ENCODE measurements around the gene ITM2C.

ITM2C gene

GRCh38 chr2:230852113-230852512, 12.6 kb upstream of the ITM2C start:
- DNase-seq (ENCODE audit: low read depth) = no peak

DNA sequence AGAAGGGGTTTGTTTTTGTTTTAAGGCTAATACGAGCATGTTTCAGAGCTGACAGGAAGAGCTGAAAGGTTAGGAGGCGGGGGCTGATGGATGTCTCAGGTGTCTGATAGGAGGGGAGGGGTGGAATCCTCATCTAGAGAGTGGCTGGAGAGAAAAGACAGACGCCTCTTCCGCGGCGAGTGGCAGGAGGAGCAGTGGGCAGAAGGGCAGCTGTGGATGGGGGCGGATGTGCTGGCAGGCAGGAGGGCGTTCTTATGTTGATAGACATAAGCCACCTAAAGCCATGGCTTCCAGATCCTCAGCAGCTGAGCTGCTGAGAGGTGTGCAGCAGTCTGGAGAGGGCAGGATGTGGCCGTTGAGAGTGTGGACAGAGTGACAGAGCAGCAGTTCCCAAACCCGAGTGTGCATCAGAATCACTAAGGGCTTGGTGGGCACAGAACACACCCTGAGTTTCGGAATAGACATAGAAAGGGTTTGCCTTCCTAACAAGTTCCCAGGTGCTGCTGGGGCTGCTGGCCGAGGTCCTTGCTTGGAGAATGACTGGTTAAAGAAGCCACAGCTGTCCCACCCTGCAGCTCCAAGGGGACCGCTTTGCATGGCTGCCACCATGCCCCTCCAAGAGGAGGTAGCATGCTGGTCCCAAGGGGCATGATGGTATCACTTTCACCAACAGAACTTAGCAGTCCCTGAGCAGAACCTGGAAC, 3.0 kb upstream of the ITM2C start:
- no peak for DNase-seq (ENCODE audit: low read depth)

- DNase-seq (ENCODE audit: low read depth) = no peak
Observed at GRCh38 chr2:230862292-230862691, 2.5 kb upstream of the ITM2C start.

DNA sequence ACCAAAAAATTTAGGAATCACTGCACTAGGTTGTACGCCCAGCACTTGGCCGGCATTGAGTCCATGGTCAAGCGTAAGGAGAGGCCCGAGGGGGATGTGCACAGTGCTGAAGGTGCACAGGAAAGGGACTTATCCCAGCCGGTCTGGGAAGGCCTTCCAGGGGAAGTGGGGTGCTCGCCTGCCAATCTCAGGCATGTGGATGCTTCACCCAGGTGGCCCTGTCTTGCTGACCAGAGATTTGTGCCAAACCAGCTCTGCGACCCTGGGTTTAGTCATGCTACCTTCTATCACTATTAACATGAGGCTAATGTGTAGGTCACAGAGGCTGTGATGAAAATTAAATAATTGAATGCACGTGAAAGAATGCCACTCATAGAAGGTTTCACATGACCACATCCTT, 1.7 kb upstream of the ITM2C start:
- DNase-seq (ENCODE audit: low read depth) = no peak

GRCh38 chr2:230863442-230864121, 1.2 kb upstream of the ITM2C start:
- DNase-seq (ENCODE audit: low read depth) = no peak

DNA sequence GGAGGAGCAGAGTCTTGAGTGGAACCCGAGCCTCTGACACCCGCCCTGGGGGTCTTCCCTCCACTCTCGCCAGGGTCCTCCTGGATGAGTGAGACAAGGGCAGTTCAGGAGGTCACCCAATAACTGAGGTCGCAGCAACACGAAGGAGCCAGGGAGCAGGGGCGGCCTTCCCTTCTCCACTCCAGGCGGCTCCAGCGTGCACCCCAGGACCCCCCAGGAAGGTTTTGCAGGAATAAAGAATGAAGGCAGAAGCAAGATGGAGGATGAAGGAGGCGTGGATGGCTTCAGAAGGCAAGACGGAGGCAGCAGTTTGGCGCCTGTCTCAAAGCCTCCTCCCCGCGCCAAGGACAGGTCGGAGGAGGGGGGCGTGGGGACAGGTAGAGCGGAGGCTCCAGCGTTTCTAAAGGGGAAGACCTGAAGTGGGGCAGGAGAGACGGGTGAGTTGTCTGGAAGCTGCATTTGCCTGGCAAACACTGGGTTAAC, 579 bp upstream of the ITM2C start:
- no peak for DNase-seq (ENCODE audit: low read depth)

GRCh38 chr2:230865307-230865765, 594 bp downstream of the ITM2C start:
- no peak for DNase-seq (ENCODE audit: low read depth)

DNA sequence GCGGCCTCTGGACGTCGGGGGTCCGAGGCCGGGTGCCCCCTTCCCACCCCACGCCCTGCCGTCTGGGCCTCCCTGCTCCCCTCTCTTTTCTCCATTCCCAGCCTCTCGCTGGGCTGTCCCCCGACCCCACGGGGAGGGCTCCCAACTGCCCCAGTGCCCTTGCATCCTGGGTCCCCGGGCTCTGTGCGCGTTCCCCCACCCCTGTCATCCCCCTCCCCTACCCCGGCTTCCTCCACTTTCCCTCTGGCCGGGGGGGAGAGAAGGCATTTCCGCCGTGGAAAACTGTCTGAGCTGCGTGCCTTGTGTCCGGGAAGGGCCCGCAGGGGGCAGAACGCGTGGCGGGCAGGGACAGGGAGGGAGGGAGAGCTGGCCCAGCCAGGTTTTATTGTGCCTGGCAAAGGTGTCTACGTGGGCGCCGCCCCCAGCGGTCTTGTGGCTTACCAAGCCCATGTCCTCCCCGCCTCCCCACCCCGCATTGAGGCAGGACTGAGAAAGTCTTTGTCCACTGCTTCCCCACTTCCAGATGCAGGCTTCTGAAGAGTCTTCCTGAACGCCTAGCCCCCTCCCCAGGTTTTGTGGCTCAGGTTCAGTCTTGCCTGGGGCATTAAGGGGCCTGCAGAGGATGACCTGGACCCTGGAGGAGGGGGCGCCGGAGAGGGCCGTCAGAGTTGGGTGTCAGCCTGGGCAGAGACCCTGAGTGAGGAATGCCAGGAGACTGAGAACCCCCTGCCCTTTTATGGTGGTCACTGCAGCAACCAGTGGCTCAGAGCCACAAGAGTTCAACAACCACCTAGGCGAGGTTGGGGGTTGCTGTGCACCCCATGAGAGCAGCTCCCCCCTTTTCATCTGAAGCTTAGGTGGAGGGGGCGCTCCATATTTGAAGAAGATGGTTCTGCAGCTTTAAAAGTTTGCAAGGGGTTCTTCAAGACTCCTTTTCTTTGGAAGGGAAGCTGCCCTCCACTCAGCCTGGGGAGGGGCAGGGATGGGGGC, 1.3 kb downstream of the ITM2C start:
- no peak for DNase-seq (ENCODE audit: low read depth)

DNA sequence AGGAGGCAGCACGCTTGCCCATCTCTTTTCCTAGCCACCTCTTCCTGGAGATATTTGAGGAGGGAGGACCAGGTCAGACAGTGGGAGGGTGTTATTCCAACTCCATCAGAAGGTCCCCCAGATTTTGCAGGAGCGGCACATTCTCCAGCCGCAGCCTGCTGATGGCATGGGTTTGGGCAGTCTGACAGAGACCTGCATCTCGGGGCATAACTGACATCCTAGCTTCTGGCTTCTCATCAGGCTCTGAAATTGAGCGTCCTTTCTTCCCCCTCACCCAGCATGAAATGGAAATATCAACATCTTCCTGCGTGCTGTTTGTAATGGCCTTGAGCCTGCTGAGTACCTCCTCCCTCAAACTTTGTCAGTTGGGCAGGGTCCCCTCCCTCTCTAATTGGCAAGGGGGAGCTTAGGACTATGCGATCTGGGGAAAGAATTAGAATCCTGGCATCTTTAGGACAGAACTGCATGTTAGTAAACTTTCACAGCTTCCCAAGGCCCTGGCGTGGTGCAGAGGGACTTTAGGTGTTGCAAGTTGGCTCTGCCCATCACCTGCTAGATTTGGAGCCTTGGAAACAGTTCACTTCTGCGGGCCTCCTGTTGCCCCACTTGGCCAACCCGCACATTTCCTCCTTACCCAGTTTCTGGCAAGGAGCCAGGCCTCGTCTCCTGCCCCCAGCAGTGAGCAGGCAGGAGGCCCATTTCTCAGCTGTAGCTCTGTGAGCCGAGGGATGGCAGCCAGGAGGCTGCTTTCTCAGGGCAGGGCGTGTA, 2.2 kb downstream of the ITM2C start:
- peak; percentile 54 for DNase-seq (ENCODE audit: low read depth)

GRCh38 chr2:230868161-230868946, 3.6 kb downstream of the ITM2C start:
- no peak for DNase-seq (ENCODE audit: low read depth)

- no peak for DNase-seq (ENCODE audit: low read depth)
Observed at GRCh38 chr2:230868947-230869913, 4.5 kb downstream of the ITM2C start.

GRCh38 chr2:230869914-230870543, 5.3 kb downstream of the ITM2C start:
- no peak for DNase-seq (ENCODE audit: low read depth)

DNA sequence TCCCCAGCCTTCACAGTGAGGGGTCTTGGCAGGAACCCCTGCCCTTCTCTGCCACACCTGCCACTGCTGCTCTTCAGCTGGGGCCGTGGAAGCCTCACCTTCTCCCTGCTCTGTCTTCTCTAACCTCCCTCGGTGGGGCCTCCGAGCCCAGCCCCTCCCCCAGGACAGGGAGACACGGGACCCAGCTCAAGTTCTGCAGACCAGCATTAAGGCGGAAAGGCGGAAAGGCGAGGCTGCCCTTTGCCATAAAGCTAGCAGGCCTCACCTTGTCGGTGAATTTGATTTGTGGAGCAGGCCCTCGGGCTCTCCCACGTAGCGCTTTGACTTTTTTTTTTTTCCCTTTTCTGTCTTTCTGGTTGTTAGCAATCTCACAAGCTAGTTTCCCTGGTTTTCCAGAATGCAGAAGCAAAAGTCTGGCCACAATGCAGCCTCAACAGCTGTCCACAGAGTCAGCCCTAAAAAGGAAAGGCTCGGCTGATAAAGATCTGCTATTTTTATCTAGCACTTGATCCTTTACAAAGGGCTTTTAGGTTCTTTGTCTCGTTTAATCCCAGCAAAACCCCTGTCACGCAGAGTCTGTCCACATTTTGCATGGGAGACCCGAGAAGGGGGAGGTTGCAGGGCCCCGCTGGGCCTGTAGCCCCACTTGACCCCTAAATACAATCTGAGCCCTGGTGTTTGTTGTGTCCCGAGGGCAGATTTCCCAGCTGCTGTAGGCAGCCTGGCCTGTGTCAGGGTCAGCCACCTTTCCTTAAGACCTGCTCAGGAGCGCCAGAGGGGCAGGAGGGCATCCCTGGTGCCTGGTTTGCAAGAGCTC, 6.0 kb downstream of the ITM2C start:
- no peak for DNase-seq (ENCODE audit: low read depth)

GRCh38 chr2:230871361-230872150, 6.8 kb downstream of the ITM2C start:
- no peak for DNase-seq (ENCODE audit: low read depth)

DNA sequence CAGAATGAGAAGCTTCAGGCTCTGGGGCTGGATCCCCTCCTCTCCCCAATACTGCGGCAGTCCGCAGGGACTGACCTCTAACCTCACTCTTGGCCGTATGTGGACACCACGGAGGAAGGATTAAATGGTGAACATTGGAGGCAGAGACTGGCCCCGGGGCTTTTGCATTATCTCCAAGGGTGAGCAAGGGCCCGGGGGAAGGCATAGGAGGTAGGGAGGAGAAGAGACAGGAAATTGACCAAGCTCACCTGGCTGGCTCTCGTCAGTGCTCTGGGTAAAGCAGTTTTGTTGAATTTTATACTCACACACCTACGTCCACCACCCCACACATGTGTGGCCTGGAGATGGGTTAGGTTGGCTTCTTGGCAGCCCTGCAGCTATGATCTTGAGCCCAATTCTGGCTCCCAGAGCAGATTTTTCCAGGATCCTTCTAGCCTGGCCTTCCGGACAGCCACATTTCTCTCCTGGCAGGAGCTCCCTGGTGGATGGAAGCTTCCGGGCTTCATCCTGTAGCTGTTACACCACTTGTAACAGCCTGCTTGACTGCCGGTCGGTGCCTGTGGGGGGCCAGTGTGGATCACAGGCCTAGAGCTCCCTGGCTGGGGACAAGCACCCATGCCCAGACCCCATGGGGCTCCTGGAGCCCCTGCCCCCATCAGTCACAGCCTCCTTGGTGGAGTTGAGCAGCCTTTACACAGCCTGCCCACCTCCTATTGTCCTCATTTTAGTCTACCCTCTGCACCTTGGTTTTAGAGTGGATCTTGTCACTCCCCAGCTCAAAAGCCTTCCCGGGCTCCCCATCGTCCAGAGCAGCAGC, 7.6 kb downstream of the ITM2C start:
- DNase-seq (ENCODE audit: low read depth) = no peak

- no peak for DNase-seq (ENCODE audit: low read depth)
Observed at GRCh38 chr2:230872968-230873660, 8.4 kb downstream of the ITM2C start.

Data from activated T-helper 1 cell treated with Interleukin-2 at 50 U/mL for 16 hours (primary cell).